Neutrophil (primary cell): ENCODE measurements around the gene ADCY1.

ENCODE experiments used
- H3K27ac ChIP-seq: fragments of 200-600 bp; sonication (generic); 2 replicates; pipeline ENCODE4 v1.5.1; 2016; ENCODE audit warnings: mild to moderate bottlenecking, moderate library complexity
- H3K27me3 ChIP-seq: fragments of 200-600 bp; sonication (generic); 2 replicates; pipeline ENCODE4 v1.6.0; 2016; ENCODE audit warnings: mild to moderate bottlenecking
- H3K36me3 ChIP-seq: fragments of 200-600 bp; sonication (generic); 2 replicates; pipeline ENCODE4 v1.5.1; 2017
- H3K4me1 ChIP-seq, 2 experiments: fragments of 200-600 bp in 1 of 2; sonication (generic) in 1 of 2; 1 replicate in 1 of 2; 2 replicates in 1 of 2; pipeline versions ENCODE4 v1.5.1 to v1.6.1; 2013 to 2016; ENCODE audit warnings: low read depth in 1 of 2, low read length in 1 of 2, mild to moderate bottlenecking in 1 of 2, moderate library complexity in 1 of 2; ENCODE audit not compliant: control insufficient read depth in 1 of 2, insufficient read depth in 1 of 2
- H3K4me3 ChIP-seq, 2 experiments: fragments of 200-600 bp in 1 of 2; sonication (generic) in 1 of 2; 1 replicate in 1 of 2; 2 replicates in 1 of 2; pipeline ENCODE4 v1.5.1; 2013 to 2016; ENCODE audit warnings: low read depth in 1 of 2, low read length in 1 of 2, mild to moderate bottlenecking in 1 of 2, moderate library complexity in 1 of 2
- H3K9me3 ChIP-seq: fragments of 200-600 bp; sonication (generic); 2 replicates; pipeline ENCODE4 v1.5.1; 2016
- CTCF ChIP-seq: fragments of 200-600 bp; sonication (generic); IDR thresholded peaks from 2 replicates; pipeline ENCODE4 v1.5.1; 2016; ENCODE audit warnings: antibody characterized with exemption

ADCY1 gene

GRCh38 chr7:45712872-45713668 is 138.9 kb downstream of the ADCY1 start:
- Histone ChIP-seq H3K36me3 (no peaks in the 10 kb centered on the region), H3K27me3 (peaks cover 3% of the 10 kb centered on the region)

GRCh38 chr7:45713669-45714520 is 139.7 kb downstream of the ADCY1 start:
- Histone ChIP-seq H3K27me3 (no peaks in the 10 kb centered on the region), H3K4me1 (no peaks in the 10 kb centered on the region), H3K4me3 (no peak overlapping the region), H3K27ac (no peak overlapping the region), H3K36me3 (no peaks in the 10 kb centered on the region), H3K9me3 (no peaks in the 10 kb centered on the region)
- TF ChIP-seq CTCF: no peak

More at GRCh38 chr7:45712872-45713668, 138.9 kb downstream of the ADCY1 start:
- Histone ChIP-seq H3K4me1 (no peaks in the 10 kb centered on the region), H3K9me3 (no peaks in the 10 kb centered on the region), H3K27ac (no peak overlapping the region), H3K4me3 (no peak overlapping the region)
- TF ChIP-seq CTCF: no peak

GRCh38 chr7:45714521-45714820 is 140.3 kb downstream of the ADCY1 start:
- Histone ChIP-seq H3K27ac (no peak overlapping the region), H3K4me1 (no peaks in the 10 kb centered on the region), H3K27me3 (no peaks in the 10 kb centered on the region), H3K9me3 (no peaks in the 10 kb centered on the region), H3K4me3 (no peak overlapping the region), H3K36me3 (no peaks in the 10 kb centered on the region)
- no peak for TF ChIP-seq CTCF

- no peaks in the 10 kb centered on the region for H3K27me3 ChIP-seq
- H3K9me3 ChIP-seq: no peaks in the 10 kb centered on the region
- H3K4me1 ChIP-seq: no peaks in the 10 kb centered on the region
- TF ChIP-seq CTCF: no peak
- H3K27ac ChIP-seq: no peak overlapping the region
- no peak overlapping the region for H3K4me3 ChIP-seq
- no peaks in the 10 kb centered on the region for H3K36me3 ChIP-seq
These were observed 141.5 kb downstream of the ADCY1 start for GRCh38 chr7:45715471-45716352.

GRCh38 chr7:45716380-45717203 is 142.4 kb downstream of the ADCY1 start:
- no peaks in the 10 kb centered on the region for H3K36me3 ChIP-seq
- H3K4me1 ChIP-seq: no peaks in the 10 kb centered on the region
- no peak overlapping the region for H3K27ac ChIP-seq
- H3K4me3 ChIP-seq: no peak overlapping the region
- no peaks in the 10 kb centered on the region for H3K27me3 ChIP-seq
- H3K9me3 ChIP-seq: no peaks in the 10 kb centered on the region
- TF ChIP-seq CTCF: no peak
